ENCODE results near the gene PIWIL4. TPM values are rescaled to one million over a fixed set of nuclear protein-coding genes. Genes with fewer than 3 reads are reported as not detected.

Gene PIWIL4
- total RNA-seq, 2 donors from 2014 or later = 0.82 to 17.2 TPM

- 86% methylated on average over 3 of the region's 3 CpGs for WGBS
- no peak overlapping the region for H3K27ac ChIP-seq
- no peak for DNase-seq (ENCODE audit: low spot score)
- H3K27me3 ChIP-seq (replicated peaks; ENCODE audit: insufficient read depth) = no peaks in the 10 kb centered on the region
- TF ChIP-seq CTCF (IDR thresholded peaks at IDR 0.05) = no peak
- TF ChIP-seq POLR2AphosphoS5 (IDR thresholded peaks at IDR 0.05) = no peak
- no peak for TF ChIP-seq POLR2A (IDR thresholded peaks at IDR 0.05)
- H3K4me3 ChIP-seq = no peak overlapping the region
- no peaks in the 10 kb centered on the region for H3K9me3 ChIP-seq
- no peaks in the 10 kb centered on the region for H3K36me3 ChIP-seq
- intact Hi-C loops (cut with DNase I) = loop anchor here (10.0 kb wide), 1 partner anchor 115 kb away; no protein-coding TSS in a partner anchor
- no peaks in the 10 kb centered on the region for H3K4me1 ChIP-seq (replicated peaks)
These were observed 63.1 kb downstream of the PIWIL4 start for GRCh38 chr11:94630221-94630620.

- no peaks in the 10 kb centered on the region for H3K36me3 ChIP-seq
- TF ChIP-seq POLR2A (IDR thresholded peaks at IDR 0.05) (no peak), CTCF (IDR thresholded peaks at IDR 0.05) (no peak), POLR2AphosphoS5 (IDR thresholded peaks at IDR 0.05) (peak; percentile 16)
- no peak overlapping the region for H3K4me3 ChIP-seq
- H3K9me3 ChIP-seq = no peaks in the 10 kb centered on the region
- H3K4me1 ChIP-seq (replicated peaks) = no peaks in the 10 kb centered on the region
- DNase-seq (ENCODE audit: low spot score) = no peak
- H3K27ac ChIP-seq = no peak overlapping the region
- H3K27me3 ChIP-seq (replicated peaks; ENCODE audit: insufficient read depth) = no peaks in the 10 kb centered on the region
- intact Hi-C loops (cut with DNase I) = loop anchor here (10.0 kb wide), 1 partner anchor 112 kb away; no protein-coding TSS in a partner anchor
- 22% methylated on average over 2 of the region's 2 CpGs for WGBS
These were observed 65.2 kb downstream of the PIWIL4 start for GRCh38 chr11:94632356-94632755.

- H3K4me1 ChIP-seq (replicated peaks) = peaks cover 3% of the 10 kb centered on the region
- no peaks in the 10 kb centered on the region for H3K27me3 ChIP-seq (replicated peaks; ENCODE audit: insufficient read depth)
- H3K36me3 ChIP-seq = no peaks in the 10 kb centered on the region
- WGBS = 87% methylated on average over 2 of the region's 2 CpGs
- TF ChIP-seq POLR2AphosphoS5 (IDR thresholded peaks at IDR 0.05) (no peak), POLR2A (IDR thresholded peaks at IDR 0.05) (no peak), CTCF (IDR thresholded peaks at IDR 0.05) (no peak)
- intact Hi-C loops (cut with DNase I) = loop anchor here (10.0 kb wide), 1 partner anchor 110 kb away; no protein-coding TSS in a partner anchor
- DNase-seq (ENCODE audit: low spot score) = no peak
- no peak overlapping the region for H3K4me3 ChIP-seq
- H3K9me3 ChIP-seq = no peaks in the 10 kb centered on the region
- no peak overlapping the region for H3K27ac ChIP-seq
These were observed 67.9 kb downstream of the PIWIL4 start for GRCh38 chr11:94635072-94635471.

GRCh38 chr11:94636388-94636949 is 69.3 kb downstream of the PIWIL4 start:
- Histone ChIP-seq H3K4me1 (replicated peaks) (peaks cover 3% of the 10 kb centered on the region), H3K27ac (no peak overlapping the region), H3K9me3 (no peaks in the 10 kb centered on the region), H3K27me3 (replicated peaks; ENCODE audit: insufficient read depth) (no peaks in the 10 kb centered on the region), H3K36me3 (no peaks in the 10 kb centered on the region), H3K4me3 (no peak overlapping the region)
- intact Hi-C loops (cut with DNase I) = loop anchor here (10.0 kb wide), 1 partner anchor 108 kb away; no protein-coding TSS in a partner anchor
- no peak for DNase-seq (ENCODE audit: low spot score)
- 74% methylated on average over 2 of the region's 2 CpGs for WGBS
- no peak for TF ChIP-seq POLR2AphosphoS5 (IDR thresholded peaks at IDR 0.05)
- no peak for TF ChIP-seq POLR2A (IDR thresholded peaks at IDR 0.05)
- no peak for TF ChIP-seq CTCF (IDR thresholded peaks at IDR 0.05)

- Histone ChIP-seq H3K4me3 (no peak overlapping the region), H3K4me1 (replicated peaks) (peaks cover 3% of the 10 kb centered on the region), H3K36me3 (no peaks in the 10 kb centered on the region), H3K9me3 (no peaks in the 10 kb centered on the region), H3K27ac (peak overlapping the region; percentile 58 to 61), H3K27me3 (replicated peaks; ENCODE audit: insufficient read depth) (no peaks in the 10 kb centered on the region)
- intact Hi-C loops (cut with DNase I) = loop anchor here (10.0 kb wide), 1 partner anchor 106 kb away; no protein-coding TSS in a partner anchor
- TF ChIP-seq POLR2A (IDR thresholded peaks at IDR 0.05) (no peak), POLR2AphosphoS5 (IDR thresholded peaks at IDR 0.05) (no peak), CTCF (IDR thresholded peaks at IDR 0.05) (no peak)
- DNase-seq (ENCODE audit: low spot score) = no peak
- 41% methylated on average over 4 of the region's 4 CpGs for WGBS
These were observed 71.2 kb downstream of the PIWIL4 start for GRCh38 chr11:94638301-94638901.
